Sigmoid colon (tissue), 7 donors: ENCODE measurements around the gene CCDC74A. TPM values are rescaled to one million over a fixed set of nuclear protein-coding genes. Genes with fewer than 3 reads are reported as not detected.
"Not testable (repeated sequence)": the region's sequence is repeated elsewhere in the genome, so short reads cannot be mapped to it uniquely, and the experiment has no call there.

Source experiments
- DNase-seq: peaks from one replicate; pipeline ENCODE4 v3.0.0-alpha.2; 2019
- H3K27ac ChIP-seq, 4 donors: fragments of 200-600 bp; sonication (generic); one replicate each; pipeline ENCODE4 v1.5.1; 2016 to 2019; ENCODE audit warnings: mild to moderate bottlenecking in 1 of 4
- H3K27me3 ChIP-seq, 3 donors: fragments of 200-600 bp; sonication (generic); one replicate each; pipeline ENCODE4 v1.5.1; 2019; ENCODE audit warnings: mild to moderate bottlenecking in 1 of 3
- H3K36me3 ChIP-seq, 4 donors: fragments of 200-600 bp; sonication (generic); one replicate each; pipeline ENCODE4 v1.5.1; 2016 to 2019
- H3K4me1 ChIP-seq, 4 donors: fragments of 200-600 bp; sonication (generic); one replicate each; pipeline ENCODE4 v1.5.1; 2017 to 2019
- H3K4me3 ChIP-seq, 4 donors: fragments of 200-600 bp; sonication (generic); one replicate each; pipeline ENCODE4 v1.5.1; 2017 to 2019; ENCODE audit warnings: mild to moderate bottlenecking in 2 of 4, moderate library complexity in 1 of 4
- H3K9me3 ChIP-seq, 4 donors: fragments of 200-600 bp in 3 of 4; sonication (generic) in 3 of 4; one replicate each; pipeline versions ENCODE4 v1.5.1 to v1.6.1; 2013 to 2019
- CTCF ChIP-seq, 4 experiments: fragments of 450-650 bp in 3 of 4; fragments of 200-600 bp in 1 of 4; IDR thresholded peaks; one replicate each; pipeline ENCODE4 v1.5.1; 2016 to 2019; ENCODE audit warnings: antibody characterized with exemption in 4 of 4, mild to moderate bottlenecking in 3 of 4, moderate library complexity in 2 of 4
- EP300 ChIP-seq, 4 donors: sonication (generic); formaldehyde crosslinking; IDR thresholded peaks; one replicate each; pipeline ENCODE4 v1.6.1; 2017; ENCODE audit warnings: antibody characterized with exemption in 4 of 4
- POLR2A ChIP-seq, 2 donors: fragments of 450-650 bp; IDR thresholded peaks; one replicate each; pipeline ENCODE4 v1.6.1; 2016; ENCODE audit warnings: antibody characterized with exemption in 2 of 2, mild to moderate bottlenecking in 2 of 2, moderate library complexity in 2 of 2
- POLR2AphosphoS5 ChIP-seq, 4 donors: sonication (generic); formaldehyde crosslinking; IDR thresholded peaks; one replicate each; pipeline ENCODE4 v1.6.1; 2017; ENCODE audit warnings: antibody characterized with exemption in 4 of 4
- WGBS, 2 donors: extraction: QIAGEN DNeasy Blood & Tissue Kit; methylation state at CpG; one replicate each; pipeline ENCODE4 v1.1.7; 2013; 5-methylcytosine and 5-hydroxymethylcytosine counted together
- intact Hi-C: fragments of 100-400 bp; cut with DNase I; formaldehyde crosslinking; loops from one replicate; pipeline ENCODE4 v1.15.1; 2023
- polyA plus RNA-seq, 3 donors: library from polyadenylated mRNA; stranded (reverse); fragments of 200-250 nt; gene quantifications; one replicate each; pipeline ENCODE4 v1.2.3, GENCODE V29; 2013
- total RNA-seq, 4 donors: library from RNA; depleted of rRNA; stranded (reverse); fragments of >200 nt; gene quantifications; one replicate each; pipeline ENCODE4 v1.1.0, GENCODE V29; 2016
- donor health status: healthy with polysubstance abuse.
- donor health status: Bipolar disorder and iron deficiency.
- donor health status: healthy.

Gene CCDC74A
- total and polyA plus RNA-seq, 7 donors: 1.2 to 24.4 (median 8.2) TPM

GRCh38 chr2:131493199-131493968 lies 34.3 kb upstream of the CCDC74A start:
- Histone ChIP-seq H3K27me3 (no peaks in the 10 kb centered on the region), H3K4me3 (peak overlapping the region; percentile 71 to 81 (median 78)), H3K9me3 (no peaks in the 10 kb centered on the region), H3K4me1 (peaks cover 0 to 35% (median 20%) of the 10 kb centered on the region in 4 donors), H3K27ac (peak overlapping the region; percentile 83 to 88 (median 84)), H3K36me3 (peaks cover 0 to 5% (median 0%) of the 10 kb centered on the region in 4 donors)
- no peak for DNase-seq
- no peak for TF ChIP-seq POLR2AphosphoS5 (IDR thresholded peaks at IDR 0.05)
- TF ChIP-seq CTCF (IDR thresholded peaks at IDR 0.05): no peak
- no peak for TF ChIP-seq POLR2A (IDR thresholded peaks at IDR 0.05)
- no peak for TF ChIP-seq EP300 (IDR thresholded peaks at IDR 0.05)
- intact Hi-C loops: loop anchor here (2.0 to 5.0 kb wide), 2 partner anchors 33 to 386 kb away; partner anchors contain the start of genes CCDC74A and PLEKHB2
- WGBS, 2 donors: 0 to 1% methylated on average over 40 of the region's 40 CpGs

GRCh38 chr2:131495506-131495905 lies 32.2 kb upstream of the CCDC74A start:
- H3K4me3 ChIP-seq, H3K9me3 ChIP-seq, intact Hi-C loops, H3K27ac ChIP-seq, H3K27me3 ChIP-seq, DNase-seq: not testable (repeated sequence)
- Histone ChIP-seq H3K36me3 (peaks cover 0 to 21% (median 0%) of the 10 kb centered on the region in 4 donors), H3K4me1 (peaks cover 0 to 31% (median 20%) of the 10 kb centered on the region in 4 donors)
- WGBS, 2 donors: 89 to 98% methylated on average over 1 of the region's 1 CpG

DNA sequence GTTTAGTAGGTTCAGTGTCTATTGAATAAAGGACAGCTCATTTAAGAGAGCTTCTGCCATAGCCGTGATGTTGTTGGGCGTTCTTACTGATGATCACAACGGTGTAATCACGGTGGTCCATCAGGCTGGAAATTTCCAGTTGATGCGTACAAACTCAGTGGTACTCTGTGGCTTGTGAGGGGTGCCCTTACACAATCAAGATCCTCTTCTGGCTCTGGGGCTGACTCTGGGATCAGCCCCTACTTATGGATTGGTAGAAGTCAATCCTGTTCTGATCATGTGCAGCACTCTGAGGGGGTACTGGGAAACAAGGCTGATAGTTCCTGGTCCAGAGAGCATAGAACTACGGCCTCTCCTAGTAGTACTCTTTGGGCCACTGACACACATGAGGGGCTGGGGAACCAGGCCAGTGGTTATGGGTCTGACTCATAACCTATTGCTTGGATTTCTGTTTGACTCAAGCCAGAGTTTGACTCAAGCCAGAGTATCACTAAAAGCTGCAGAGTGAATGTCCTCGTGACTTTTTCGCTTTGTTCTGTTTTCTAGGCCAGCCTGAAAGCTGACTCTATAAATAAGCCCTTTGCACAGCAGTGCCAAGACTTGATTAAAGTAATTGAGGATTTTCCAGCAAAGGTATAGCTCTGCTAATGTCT lies 29.2 kb upstream of the CCDC74A start:
- intact Hi-C loops: not testable (repeated sequence)

DNA sequence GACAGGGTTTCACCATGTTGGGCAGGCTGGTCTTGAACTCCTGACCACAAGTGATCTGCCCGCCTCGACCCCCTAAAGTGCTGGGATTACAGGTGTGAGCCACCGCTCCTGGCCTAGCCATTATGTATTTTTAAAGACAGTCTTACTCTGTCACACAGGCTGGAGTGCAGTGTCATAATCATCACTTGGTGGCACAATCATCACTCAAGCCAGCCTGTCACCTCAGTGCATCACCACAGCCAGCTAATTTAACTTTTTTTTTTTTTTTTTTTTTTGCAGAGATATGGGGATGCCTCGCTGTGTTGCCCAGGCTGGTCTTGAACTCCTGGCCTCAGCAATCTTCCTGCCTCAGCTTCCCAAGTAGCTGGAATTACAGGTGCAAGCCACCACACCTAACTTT lies 24.1 kb upstream of the CCDC74A start:
- intact Hi-C loops, H3K27me3 ChIP-seq, DNase-seq, H3K4me3 ChIP-seq, H3K9me3 ChIP-seq, H3K27ac ChIP-seq, H3K4me1 ChIP-seq: not testable (repeated sequence)
- peaks cover 11 to 97% (median 28%) of the 10 kb centered on the region in 4 donors for H3K36me3 ChIP-seq
- WGBS, 2 donors: 97 to 98% methylated on average over 4 of the region's 4 CpGs

More for the DNA sequence above, 29.2 kb upstream of the CCDC74A start:
- H3K4me3 ChIP-seq, H3K27me3 ChIP-seq, DNase-seq, H3K9me3 ChIP-seq: not testable (repeated sequence)
- WGBS, 2 donors: 45 to 69% methylated on average over 8 of the region's 8 CpGs
- H3K27ac ChIP-seq: peak overlapping the region in 2 of 4 donors; percentile 37 to 63
- H3K36me3 ChIP-seq: peaks cover 0 to 50% (median 13%) of the 10 kb centered on the region in 4 donors
- peaks cover 0 to 20% (median 11%) of the 10 kb centered on the region in 4 donors for H3K4me1 ChIP-seq

GRCh38 chr2:131504082-131504750 lies 23.5 kb upstream of the CCDC74A start:
- H3K4me1 ChIP-seq, H3K27me3 ChIP-seq, DNase-seq, H3K27ac ChIP-seq, H3K9me3 ChIP-seq, intact Hi-C loops, H3K4me3 ChIP-seq: not testable (repeated sequence)
- WGBS, 2 donors: 68 to 90% methylated on average over 7 of the region's 7 CpGs
- peaks cover 11 to 98% (median 30%) of the 10 kb centered on the region in 4 donors for H3K36me3 ChIP-seq

DNA sequence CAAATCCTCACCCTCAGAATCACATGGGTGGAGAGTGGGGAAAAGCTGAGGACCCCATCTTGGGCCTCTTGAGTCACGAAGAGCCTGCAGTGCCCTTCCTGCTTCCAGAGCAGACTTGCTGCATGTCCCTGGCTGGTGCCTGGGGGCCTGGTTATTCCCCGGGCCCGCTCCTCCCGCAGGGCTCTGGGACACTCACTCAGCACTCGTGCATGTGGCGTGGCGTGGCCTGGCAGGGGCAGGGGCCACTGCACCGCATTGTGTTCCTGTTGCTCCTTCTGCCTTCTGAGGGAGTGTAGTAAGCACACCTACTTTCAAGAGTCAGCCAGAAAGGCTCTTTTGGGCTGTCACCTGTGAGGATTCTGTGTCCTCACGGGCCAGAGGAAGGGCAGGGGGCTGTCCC lies 18.1 kb upstream of the CCDC74A start:
- H3K36me3 ChIP-seq: peaks cover 5 to 79% (median 23%) of the 10 kb centered on the region in 4 donors
- no peak overlapping the region for H3K4me3 ChIP-seq
- intact Hi-C loops: no loop called here
- no peaks in the 10 kb centered on the region for H3K4me1 ChIP-seq
- H3K27me3 ChIP-seq: no peaks in the 10 kb centered on the region
- H3K27ac ChIP-seq: no peak overlapping the region
- H3K9me3 ChIP-seq: no peaks in the 10 kb centered on the region
- 75 to 86% methylated on average over 9 of the region's 9 CpGs for WGBS, 2 donors
- DNase-seq: no peak
- TF ChIP-seq CTCF (IDR thresholded peaks at IDR 0.05) (no peak), POLR2AphosphoS5 (IDR thresholded peaks at IDR 0.05) (no peak), EP300 (IDR thresholded peaks at IDR 0.05) (no peak), POLR2A (IDR thresholded peaks at IDR 0.05) (no peak)

GRCh38 chr2:131511291-131511968 lies 16.3 kb upstream of the CCDC74A start:
- H3K4me1 ChIP-seq, DNase-seq, H3K27ac ChIP-seq, H3K9me3 ChIP-seq, H3K27me3 ChIP-seq, H3K4me3 ChIP-seq, intact Hi-C loops: not testable (repeated sequence)
- WGBS, 2 donors: 85 to 87% methylated on average over 21 to 22 of the region's 22 CpGs
- H3K36me3 ChIP-seq: peaks cover 1 to 61% (median 18%) of the 10 kb centered on the region in 4 donors

GRCh38 chr2:131511969-131512870 lies 15.5 kb upstream of the CCDC74A start:
- H3K9me3 ChIP-seq, H3K4me3 ChIP-seq, H3K27me3 ChIP-seq, DNase-seq, intact Hi-C loops, H3K27ac ChIP-seq, H3K4me1 ChIP-seq: not testable (repeated sequence)
- H3K36me3 ChIP-seq: peaks cover 0 to 55% (median 14%) of the 10 kb centered on the region in 4 donors
- WGBS, 2 donors: 72 to 85% methylated on average over 15 to 16 of the region's 17 CpGs
